CD4-positive, alpha-beta memory T cell (primary cell): ENCODE measurements around the gene DGKG. TPM values are rescaled to one million over a fixed set of nuclear protein-coding genes. Genes with fewer than 3 reads are reported as not detected.

Experiments
- CTCF ChIA-PET: fragments of 350-600 bp; sonication (Branson Sonifier 250); formaldehyde crosslinking; loops from one replicate; lab custom pipeline; 2021; ENCODE audit warnings: inconsistent platforms; ENCODE audit not compliant: partially characterized antibody; lab: Charles Lee
- POLR2A ChIA-PET: fragments of 350-600 bp; sonication (Branson Sonifier 250); formaldehyde crosslinking; loops from one replicate; lab custom pipeline; 2021; ENCODE audit not compliant: partially characterized antibody; lab: Charles Lee
- DNase-seq, 5 donors: peaks; one replicate each; pipeline versions ENCODE4 v3.0.0 to v3.0.0-alpha.2; 2020 to 2022; ENCODE audit warnings: mixed read lengths in 1 of 5
- H3K27ac ChIP-seq: one replicate; pipeline ENCODE4 v1.7.0; 2013; ENCODE audit warnings: low read depth, low read length
- H3K27me3 ChIP-seq: 2 replicates; pipeline ENCODE4 v1.7.0; 2013; ENCODE audit warnings: mild to moderate bottlenecking, low read length, moderate library complexity; ENCODE audit not compliant: insufficient read depth
- H3K36me3 ChIP-seq: 2 replicates; pipeline ENCODE4 v1.7.0; 2013; ENCODE audit warnings: mild to moderate bottlenecking, low read length, moderate library complexity; ENCODE audit not compliant: insufficient read depth
- H3K4me1 ChIP-seq: 2 replicates; pipeline ENCODE4 v1.7.0; 2013; ENCODE audit warnings: mild to moderate bottlenecking, low read length, moderate library complexity; ENCODE audit not compliant: insufficient read depth
- H3K4me3 ChIP-seq, 2 donors: one replicate each; pipeline ENCODE4 v1.7.0; 2013; ENCODE audit warnings: low read length in 2 of 2, mild to moderate bottlenecking in 1 of 2
- H3K9me3 ChIP-seq, 2 donors: one replicate each; pipeline ENCODE4 v1.7.0; 2013; ENCODE audit warnings: low read length in 2 of 2, control low read depth in 1 of 2; ENCODE audit not compliant: control insufficient read depth in 1 of 2
- H3K27ac Mint-ChIP-seq, 7 donors: one replicate each; pipeline ENCODE4 v1.8.0; 2020 to 2021; ENCODE audit warnings: mixed read lengths in 7 of 7, mild to moderate bottlenecking in 6 of 7, inconsistent platforms in 3 of 7, moderate library complexity in 3 of 7
- H3K27me3 Mint-ChIP-seq, 2 donors: one replicate each; pipeline ENCODE4 v1.8.0; 2020 to 2021; ENCODE audit warnings: mixed read lengths in 2 of 2
- H3K36me3 Mint-ChIP-seq, 2 donors: one replicate each; pipeline ENCODE4 v1.8.0; 2020 to 2021; ENCODE audit warnings: mixed read lengths in 2 of 2, inconsistent platforms in 1 of 2, mild to moderate bottlenecking in 1 of 2
- H3K4me1 Mint-ChIP-seq, 4 donors: one replicate each; pipeline ENCODE4 v1.8.0; 2020 to 2021; ENCODE audit warnings: mixed read lengths in 4 of 4, mild to moderate bottlenecking in 1 of 4
- H3K4me3 Mint-ChIP-seq, 8 donors: one replicate each; pipeline ENCODE4 v1.8.0; 2020 to 2021; ENCODE audit warnings: mixed read lengths in 8 of 8, mild to moderate bottlenecking in 7 of 8, moderate library complexity in 6 of 8, inconsistent platforms in 3 of 8
- H3K9me3 Mint-ChIP-seq, 8 donors: one replicate each; pipeline ENCODE4 v1.8.0; 2020 to 2021; ENCODE audit warnings: mixed read lengths in 8 of 8, mild to moderate bottlenecking in 5 of 8, inconsistent platforms in 3 of 8, moderate library complexity in 1 of 8
- intact Hi-C: fragments of 100-400 bp; cut with micrococcal nuclease; formaldehyde crosslinking; loops from one replicate; pipeline ENCODE4 v1.15.1; 2023
- polyA plus RNA-seq, 2 donors: library from polyadenylated mRNA; unstranded; fragments of 300-500 nt; fragmentation: Illumina TruSeq; gene quantifications; one replicate each; pipeline ENCODE4 v1.2.3, GENCODE V29; 2021
- total RNA-seq, 2 experiments: library from RNA; stranded (reverse); gene quantifications; one replicate each; pipeline ENCODE4 v1.2.3, GENCODE V29; 2021

DGKG gene
- total and polyA plus RNA-seq, 4 experiments from 2014 or later = 0.75 TPM; not detected in 3

DNA sequence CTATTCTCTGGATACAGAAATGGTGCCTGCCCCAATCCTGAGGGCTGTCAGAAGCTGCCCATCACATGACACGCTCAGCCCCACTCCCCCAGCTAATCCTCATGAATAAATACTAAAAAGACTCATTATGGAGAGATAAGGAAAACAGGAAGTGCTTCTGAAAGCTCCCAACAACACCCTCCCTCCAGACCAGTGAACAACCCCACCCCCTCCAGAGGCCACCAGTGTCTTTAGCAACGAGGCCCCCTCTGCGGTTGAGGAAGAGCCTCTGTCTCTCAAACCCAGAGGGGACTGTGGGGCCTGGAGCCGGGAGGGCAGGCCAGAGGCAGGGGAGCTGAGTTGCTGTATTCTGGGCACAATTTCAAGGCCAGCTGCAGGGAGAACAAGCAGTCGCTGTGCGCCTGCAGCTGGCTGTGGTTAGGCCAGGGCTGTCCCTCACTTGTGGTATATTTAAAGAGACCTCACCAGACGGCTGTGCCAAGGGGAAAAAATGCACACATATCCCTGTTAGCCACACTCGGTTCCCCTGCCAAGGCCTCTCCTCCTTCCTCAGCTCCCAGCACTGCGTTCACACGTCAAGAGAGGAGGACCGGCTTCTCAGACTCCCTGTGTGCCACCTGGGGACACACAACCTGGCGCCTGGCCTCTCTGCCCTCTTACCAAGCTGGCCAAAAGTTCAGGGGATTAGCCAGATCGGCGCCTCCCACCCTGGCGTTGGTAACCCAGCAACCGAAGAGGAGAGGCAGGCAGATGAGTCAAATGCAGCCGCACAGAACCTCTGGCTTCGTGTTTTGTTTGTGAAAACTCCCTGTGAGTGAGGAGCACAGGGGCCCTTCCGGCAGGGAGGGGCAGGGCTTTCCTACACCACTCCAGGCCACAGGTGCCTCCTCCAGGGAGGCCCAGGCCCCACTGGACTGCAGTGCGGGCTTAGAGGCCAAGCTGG, 152.0 kb downstream of the DGKG start:
- ChIA-PET CTCF (no interaction called here), POLR2A (no interaction called here)
- Mint-ChIP-seq H3K4me1 (no peaks in the 10 kb centered on the region), H3K27me3 (peaks cover 6% of the 10 kb centered on the region in 2 donors), H3K9me3 (no peaks in the 10 kb centered on the region), H3K36me3 (no peaks in the 10 kb centered on the region), H3K27ac (no peak overlapping the region), H3K4me3 (no peak overlapping the region)
- Histone ChIP-seq H3K27me3 (no peaks in the 10 kb centered on the region), H3K4me1 (no peaks in the 10 kb centered on the region), H3K9me3 (no peaks in the 10 kb centered on the region), H3K27ac (no peak overlapping the region), H3K4me3 (no peak overlapping the region), H3K36me3 (no peaks in the 10 kb centered on the region)
- no peak for DNase-seq
- intact Hi-C loops = no loop called here

DNA sequence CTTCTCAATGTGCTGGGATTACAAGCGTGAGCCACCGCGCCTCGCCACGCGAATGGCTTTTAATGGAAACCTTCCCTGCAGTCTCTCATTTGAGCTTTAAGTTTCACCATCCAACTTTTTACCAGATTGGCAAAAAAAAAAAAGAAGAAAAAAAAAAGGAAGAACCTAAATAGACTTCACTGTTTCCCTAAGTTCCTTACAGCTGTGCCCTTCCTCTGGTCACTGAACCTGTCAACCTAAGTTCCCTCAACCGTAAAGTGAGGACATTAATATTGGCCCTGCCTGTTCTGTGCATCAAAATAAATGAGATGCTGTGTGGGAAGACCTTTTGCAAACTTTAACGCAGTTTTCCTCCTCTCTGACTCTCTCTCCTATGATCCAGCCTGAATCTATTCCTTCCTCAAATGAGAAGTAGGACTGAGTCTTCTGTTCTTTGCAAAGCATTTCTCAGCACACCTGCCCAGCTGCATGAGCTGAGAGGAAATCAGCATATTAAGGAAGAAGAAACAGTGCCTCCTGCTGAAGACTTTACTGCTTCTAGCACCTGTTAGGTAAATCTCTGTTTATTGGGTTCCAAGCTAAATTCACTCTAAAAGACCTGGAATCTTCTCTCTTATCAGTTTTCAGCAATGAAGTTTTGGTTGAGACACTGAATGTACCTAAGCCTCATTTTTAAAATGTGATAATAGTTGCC, 153.6 kb downstream of the DGKG start:
- ChIA-PET POLR2A (interaction anchor here (0.7 kb wide), 1 partner anchor 289 kb away, joined by 3 read pairs; no protein-coding TSS in a partner anchor), CTCF (no interaction called here)
- H3K27me3 ChIP-seq = no peaks in the 10 kb centered on the region
- no peaks in the 10 kb centered on the region for H3K36me3 ChIP-seq
- no peak overlapping the region for H3K4me3 Mint-ChIP-seq
- H3K4me1 Mint-ChIP-seq = no peaks in the 10 kb centered on the region
- no peak overlapping the region for H3K4me3 ChIP-seq
- no peak for DNase-seq
- no peaks in the 10 kb centered on the region for H3K4me1 ChIP-seq
- no peaks in the 10 kb centered on the region for H3K9me3 Mint-ChIP-seq
- intact Hi-C loops = no loop called here
- no peaks in the 10 kb centered on the region for H3K9me3 ChIP-seq
- peaks cover 4 to 7% of the 10 kb centered on the region in 2 donors for H3K27me3 Mint-ChIP-seq
- H3K27ac Mint-ChIP-seq = peak overlapping the region in 1 of 7 donors; percentile 49
- H3K27ac ChIP-seq = no peak overlapping the region
- H3K36me3 Mint-ChIP-seq = no peaks in the 10 kb centered on the region

DNA sequence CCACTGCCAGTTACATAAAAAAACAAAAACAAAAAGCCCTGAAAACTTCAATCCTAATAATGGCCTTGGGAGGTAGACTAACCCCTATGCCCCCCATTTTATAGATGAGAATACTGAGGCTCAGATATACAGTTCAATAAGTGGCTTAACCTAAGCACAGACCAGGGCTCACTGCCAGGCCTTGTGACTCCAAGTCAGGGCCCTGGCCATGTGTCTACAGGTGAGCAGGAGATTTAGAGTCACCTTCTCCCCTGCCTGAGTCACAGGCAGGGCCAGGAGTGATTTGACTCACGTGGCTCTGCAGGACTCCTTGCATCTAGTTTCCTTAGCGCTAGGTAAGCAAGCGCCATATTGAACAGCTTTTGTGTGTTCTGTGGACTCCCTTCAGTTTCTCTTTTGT, 154.5 kb downstream of the DGKG start:
- intact Hi-C loops = no loop called here
- no peaks in the 10 kb centered on the region for H3K27me3 ChIP-seq
- ChIA-PET POLR2A (no interaction called here), CTCF (no interaction called here)
- no peaks in the 10 kb centered on the region for H3K4me1 ChIP-seq
- no peak for DNase-seq
- no peaks in the 10 kb centered on the region for H3K36me3 Mint-ChIP-seq
- no peaks in the 10 kb centered on the region for H3K36me3 ChIP-seq
- H3K4me1 Mint-ChIP-seq = no peaks in the 10 kb centered on the region
- H3K27ac ChIP-seq = no peak overlapping the region
- H3K27me3 Mint-ChIP-seq = peaks cover 4 to 7% of the 10 kb centered on the region in 2 donors
- no peak overlapping the region for H3K4me3 Mint-ChIP-seq
- no peak overlapping the region for H3K27ac Mint-ChIP-seq
- no peaks in the 10 kb centered on the region for H3K9me3 Mint-ChIP-seq
- no peak overlapping the region for H3K4me3 ChIP-seq
- no peaks in the 10 kb centered on the region for H3K9me3 ChIP-seq

DNA sequence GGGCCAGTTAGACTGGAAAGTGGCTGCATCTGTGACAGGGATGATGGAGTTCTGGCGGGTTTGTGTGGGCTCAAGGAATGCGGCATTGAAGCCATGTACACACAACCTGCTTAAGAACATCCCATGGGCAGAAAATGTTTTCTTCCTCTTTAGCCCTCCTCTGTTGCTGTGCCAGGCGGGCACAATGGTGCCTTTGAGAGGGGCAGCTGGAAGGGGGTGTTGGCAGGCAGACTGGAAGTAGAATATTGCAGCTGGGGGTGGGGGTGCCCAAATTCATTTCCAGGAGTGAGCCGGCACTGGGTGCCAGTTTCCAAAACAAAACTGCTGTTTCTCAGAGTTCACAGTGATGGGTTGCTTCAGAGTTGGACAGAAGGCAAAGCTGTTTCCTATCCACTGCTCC, 161.3 kb downstream of the DGKG start:
- Mint-ChIP-seq H3K36me3 (no peaks in the 10 kb centered on the region), H3K27me3 (peaks cover 3 to 5% of the 10 kb centered on the region in 2 donors), H3K4me1 (no peaks in the 10 kb centered on the region), H3K27ac (no peak overlapping the region), H3K4me3 (no peak overlapping the region), H3K9me3 (no peaks in the 10 kb centered on the region)
- H3K36me3 ChIP-seq = no peaks in the 10 kb centered on the region
- H3K9me3 ChIP-seq = no peaks in the 10 kb centered on the region
- H3K27ac ChIP-seq = no peak overlapping the region
- H3K4me1 ChIP-seq = no peaks in the 10 kb centered on the region
- ChIA-PET POLR2A (no interaction called here), CTCF (no interaction called here)
- DNase-seq = no peak
- H3K27me3 ChIP-seq = no peaks in the 10 kb centered on the region
- intact Hi-C loops = no loop called here
- H3K4me3 ChIP-seq = no peak overlapping the region

DNA sequence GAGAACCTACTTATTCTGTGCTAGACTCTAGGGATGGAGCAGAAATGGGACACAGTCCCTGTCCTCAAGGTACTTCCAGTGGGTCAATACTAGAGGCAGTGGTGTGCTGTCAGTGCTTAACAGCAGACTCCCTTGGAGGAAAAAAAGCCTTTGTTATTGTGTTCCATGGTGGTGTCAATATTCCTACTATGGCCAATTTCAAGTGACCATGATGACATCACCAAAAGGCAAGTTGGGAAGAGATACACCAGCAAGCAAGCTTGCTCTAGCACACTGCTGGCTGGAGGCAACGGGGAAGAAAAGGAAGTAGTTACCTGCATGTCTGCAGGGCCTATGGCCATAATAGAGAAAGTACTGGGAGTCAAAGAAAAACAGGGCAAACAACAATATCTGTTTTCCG, 163.6 kb downstream of the DGKG start:
- ChIA-PET POLR2A (no interaction called here), CTCF (no interaction called here)
- Histone ChIP-seq H3K4me3 (no peak overlapping the region), H3K36me3 (no peaks in the 10 kb centered on the region), H3K4me1 (no peaks in the 10 kb centered on the region), H3K9me3 (no peaks in the 10 kb centered on the region), H3K27me3 (peaks cover 4% of the 10 kb centered on the region), H3K27ac (no peak overlapping the region)
- Mint-ChIP-seq H3K9me3 (peaks cover 0 to 2% (median 0%) of the 10 kb centered on the region in 8 donors), H3K36me3 (no peaks in the 10 kb centered on the region), H3K27me3 (peaks cover 10 to 15% of the 10 kb centered on the region in 2 donors), H3K4me3 (no peak overlapping the region), H3K27ac (no peak overlapping the region), H3K4me1 (peaks cover 0 to 8% (median 2%) of the 10 kb centered on the region in 4 donors)
- DNase-seq = no peak
- intact Hi-C loops = no loop called here

DNA sequence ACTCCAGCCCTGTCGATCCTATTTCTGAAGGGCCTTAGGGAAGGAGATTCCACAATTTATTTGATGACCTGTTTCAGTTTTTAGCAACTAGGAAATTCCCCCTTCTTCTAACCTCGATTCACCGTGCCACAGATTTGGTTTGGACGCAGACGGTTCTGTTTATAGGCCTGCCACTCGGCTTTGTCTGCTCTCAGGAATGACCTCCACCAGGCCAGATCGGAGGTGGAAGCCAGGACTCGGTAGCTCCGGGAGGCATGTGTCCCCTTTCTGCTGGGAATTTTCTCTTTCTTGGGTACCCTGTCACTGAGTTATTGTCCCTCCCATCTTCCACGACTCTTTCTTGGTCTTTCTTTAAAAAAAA, 167.6 kb downstream of the DGKG start:
- peaks cover 0 to 2% (median 0%) of the 10 kb centered on the region in 8 donors for H3K9me3 Mint-ChIP-seq
- CTCF ChIA-PET = no interaction called here
- POLR2A ChIA-PET = interaction anchor here (0.7 kb wide), 1 partner anchor 672 kb away, joined by 4 read pairs; no protein-coding TSS in a partner anchor

More for the DNA sequence above, 167.6 kb downstream of the DGKG start:
- no peaks in the 10 kb centered on the region for H3K4me1 ChIP-seq
- Mint-ChIP-seq H3K4me3 (peak overlapping the region in 2 of 8 donors; percentile 14 to 32), H3K36me3 (no peaks in the 10 kb centered on the region), H3K27me3 (peaks cover 25 to 26% of the 10 kb centered on the region in 2 donors), H3K4me1 (peaks cover 0 to 8% (median 2%) of the 10 kb centered on the region in 4 donors), H3K27ac (no peak overlapping the region)
- H3K27ac ChIP-seq = no peak overlapping the region
- no peak for DNase-seq
- H3K27me3 ChIP-seq = peaks cover 4% of the 10 kb centered on the region
- H3K36me3 ChIP-seq = no peaks in the 10 kb centered on the region
- intact Hi-C loops = no loop called here
- no peaks in the 10 kb centered on the region for H3K9me3 ChIP-seq
- H3K4me3 ChIP-seq = no peak overlapping the region
